GM23248 (cell line): Measurements from ENCODE around the gene DMAC2. TPM values are rescaled to one million over a fixed set of nuclear protein-coding genes. Genes with fewer than 3 reads are reported as not detected.

Experiments
- DNase-seq: peaks from one replicate; pipeline ENCODE4 v3.0.0-alpha.2; 2015
- H2AFZ ChIP-seq: fragments of 200-600 bp; sonication (generic); 2 replicates; pipeline ENCODE4 v1.6.1; 2016; ENCODE audit warnings: antibody characterized with exemption
- H3F3A ChIP-seq: fragments of 200-600 bp; sonication (generic); 2 replicates; pipeline ENCODE4 v1.6.1; 2016; ENCODE audit warnings: mild to moderate bottlenecking, antibody characterized with exemption, mixed run types; ENCODE audit not compliant: insufficient read depth
- H3K27ac ChIP-seq: fragments of 200-600 bp; sonication (generic); 2 replicates; pipeline ENCODE4 v1.5.1; 2016; ENCODE audit warnings: mild to moderate bottlenecking
- H3K27me3 ChIP-seq: fragments of 200-600 bp; sonication (generic); replicated peaks from 2 replicates; pipeline ENCODE4 v1.6.1; 2016; ENCODE audit warnings: mild to moderate bottlenecking; ENCODE audit not compliant: insufficient read depth
- H3K36me3 ChIP-seq: fragments of 200-600 bp; sonication (generic); 2 replicates; pipeline ENCODE4 v1.6.1; 2016; ENCODE audit warnings: low read depth, mild to moderate bottlenecking
- H3K4me1 ChIP-seq: fragments of 200-600 bp; sonication (generic); 2 replicates; pipeline ENCODE4 v1.6.1; 2016; ENCODE audit warnings: mild to moderate bottlenecking; ENCODE audit not compliant: insufficient read depth
- H3K4me2 ChIP-seq: fragments of 200-600 bp; sonication (generic); one replicate; pipeline ENCODE4 v1.6.1; 2016; ENCODE audit warnings: mild to moderate bottlenecking; ENCODE audit not compliant: unreplicated experiment
- H3K4me3 ChIP-seq: fragments of 200-600 bp; sonication (generic); 2 replicates; pipeline ENCODE4 v1.5.1; 2016; ENCODE audit warnings: mild to moderate bottlenecking
- H3K79me2 ChIP-seq: fragments of 200-600 bp; sonication (generic); 2 replicates; pipeline ENCODE4 v1.6.1; 2016; ENCODE audit warnings: mild to moderate bottlenecking; ENCODE audit not compliant: insufficient read depth
- H3K9ac ChIP-seq: fragments of 200-600 bp; sonication (generic); 2 replicates; pipeline ENCODE4 v1.6.1; 2016; ENCODE audit warnings: mild to moderate bottlenecking
- H3K9me2 ChIP-seq: fragments of 200-600 bp; sonication (generic); 2 replicates; pipeline ENCODE4 v1.6.1; 2016; ENCODE audit warnings: mixed run types, mild to moderate bottlenecking, moderate library complexity; ENCODE audit not compliant: insufficient read depth
- H3K9me3 ChIP-seq: fragments of 200-600 bp; sonication (generic); one replicate; pipeline ENCODE4 v1.6.1; 2017; ENCODE audit warnings: low read depth
- H4K20me1 ChIP-seq: fragments of 200-600 bp; sonication (generic); 2 replicates; pipeline ENCODE4 v1.6.0; 2016; ENCODE audit not compliant: insufficient read depth
- EZH2 ChIP-seq: fragments of 200-600 bp; sonication (generic); IDR thresholded peaks from 2 replicates; pipeline ENCODE4 v1.6.1; 2018; ENCODE audit warnings: antibody characterized with exemption, mild to moderate bottlenecking; ENCODE audit not compliant: insufficient read depth, poor library complexity, severe bottlenecking
- EZH2phosphoT487 ChIP-seq: fragments of 200-600 bp; sonication (generic); IDR thresholded peaks from 2 replicates; pipeline ENCODE4 v1.6.1; 2018; ENCODE audit warnings: antibody characterized with exemption, moderate library complexity, mild to moderate bottlenecking, low read depth; ENCODE audit not compliant: insufficient read depth
- WGBS, 2 experiments: methylation state at CpG; one replicate each; pipeline ENCODE4 v1.1.6; 2015 to 2017; ENCODE audit warnings: low lambda C conversion rate in 2 of 2, low coverage in 1 of 2; ENCODE audit errors: missing lambda C conversion rate in 2 of 2; 5-methylcytosine and 5-hydroxymethylcytosine counted together
- in situ Hi-C: fragments of 300-500 bp; cut with MboI; formaldehyde crosslinking; loops from 2 replicates; pipeline ENCODE4 v1.15.0; 2020
- polyA plus RNA-seq: library from polyadenylated mRNA; unstranded; fragments of >200 nt; fragmentation: Nextera tagmentation; extraction: Ambion mirVana; gene quantifications from 2 replicates; pipeline ENCODE4 v1.2.1, GENCODE V29; 2016
- total RNA-seq: library from RNA; depleted of rRNA; stranded (reverse); fragments of >200 nt; shearing (Covaris generic); gene quantifications from 2 replicates; pipeline ENCODE4 v1.2.3, GENCODE V29; 2014

DMAC2 gene
- total and polyA plus RNA-seq, 2 experiments from 2014 or later = 49.2 to 52.9 TPM

DNA sequence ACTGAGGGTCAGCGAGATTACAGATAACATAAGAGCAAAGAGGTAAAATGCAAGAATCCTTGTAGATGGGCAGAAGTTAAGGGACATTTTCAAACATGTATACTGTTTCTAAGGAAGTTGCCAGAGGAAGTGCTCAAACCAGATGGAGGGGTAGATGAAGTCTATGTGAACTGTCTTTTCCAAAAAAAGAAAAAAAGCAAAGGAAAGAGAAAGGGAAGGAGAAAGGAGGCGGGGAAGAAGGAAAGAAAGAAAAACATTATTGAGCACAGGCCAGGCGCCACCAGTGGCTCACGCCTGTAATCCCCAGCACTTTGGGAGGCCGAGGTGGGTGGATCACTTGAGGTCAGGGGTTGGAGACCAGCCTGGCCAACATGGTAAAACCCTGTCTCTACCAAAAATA lies 5.3 kb downstream of the DMAC2 start:
- Histone ChIP-seq H3K9ac (no peak overlapping the region), H3F3A (no peaks in the 10 kb centered on the region), H3K4me1 (peaks cover 7% of the 10 kb centered on the region; the same call in 1 of the 2 replicates), H2AFZ (no peak overlapping the region), H3K27ac (no peak overlapping the region), H3K4me2 (no peak overlapping the region), H3K27me3 (no peaks in the 10 kb centered on the region), H3K36me3 (no peaks in the 10 kb centered on the region), H4K20me1 (no peaks in the 10 kb centered on the region), H3K4me3 (no peak overlapping the region), H3K79me2 (peaks cover 20% of the 10 kb centered on the region), H3K9me3 (no peaks in the 10 kb centered on the region), H3K9me2 (no peaks in the 10 kb centered on the region)
- TF ChIP-seq EZH2 = no peak
- TF ChIP-seq EZH2phosphoT487 = no peak
- in situ Hi-C loops = no loop called here
- WGBS, 2 experiments = 88 to 89% methylated on average over 5 of the region's 5 CpGs
- DNase-seq = no peak

DNA sequence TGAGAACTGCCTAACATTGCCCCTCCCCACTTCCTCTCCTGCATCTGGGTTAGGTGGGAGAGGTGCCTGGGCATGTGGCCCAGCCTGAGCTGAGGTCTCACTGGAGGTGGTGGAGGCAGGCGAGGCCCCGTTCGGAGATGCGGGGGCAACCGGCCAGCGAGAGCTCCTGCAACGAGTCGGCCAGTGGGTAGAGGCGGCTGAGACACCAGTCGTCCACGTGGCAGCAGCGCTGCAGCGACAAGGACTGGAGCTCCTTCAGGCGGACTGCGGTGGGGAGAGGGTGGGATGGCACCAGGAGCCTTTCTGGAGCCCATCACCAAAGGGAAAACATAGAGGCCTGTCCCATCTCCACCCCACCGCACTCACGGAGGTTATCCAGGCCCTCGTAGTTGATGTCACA lies 6.5 kb downstream of the DMAC2 start:
- Histone ChIP-seq H3K4me1 (peaks cover 4% of the 10 kb centered on the region; the same call in 1 of the 2 replicates), H3F3A (no peaks in the 10 kb centered on the region), H3K79me2 (peaks cover 9% of the 10 kb centered on the region), H3K9me2 (no peaks in the 10 kb centered on the region), H2AFZ (no peak overlapping the region), H3K9ac (no peak overlapping the region), H3K4me3 (no peak overlapping the region), H3K36me3 (no peaks in the 10 kb centered on the region), H3K9me3 (no peaks in the 10 kb centered on the region), H3K27me3 (no peaks in the 10 kb centered on the region), H3K4me2 (no peak overlapping the region), H4K20me1 (no peaks in the 10 kb centered on the region), H3K27ac (no peak overlapping the region)
- DNase-seq = no peak
- TF ChIP-seq EZH2phosphoT487 (no peak), EZH2 (no peak)
- in situ Hi-C loops = no loop called here
- 91% methylated on average over 18 of the region's 18 CpGs for WGBS, 2 experiments

DNA sequence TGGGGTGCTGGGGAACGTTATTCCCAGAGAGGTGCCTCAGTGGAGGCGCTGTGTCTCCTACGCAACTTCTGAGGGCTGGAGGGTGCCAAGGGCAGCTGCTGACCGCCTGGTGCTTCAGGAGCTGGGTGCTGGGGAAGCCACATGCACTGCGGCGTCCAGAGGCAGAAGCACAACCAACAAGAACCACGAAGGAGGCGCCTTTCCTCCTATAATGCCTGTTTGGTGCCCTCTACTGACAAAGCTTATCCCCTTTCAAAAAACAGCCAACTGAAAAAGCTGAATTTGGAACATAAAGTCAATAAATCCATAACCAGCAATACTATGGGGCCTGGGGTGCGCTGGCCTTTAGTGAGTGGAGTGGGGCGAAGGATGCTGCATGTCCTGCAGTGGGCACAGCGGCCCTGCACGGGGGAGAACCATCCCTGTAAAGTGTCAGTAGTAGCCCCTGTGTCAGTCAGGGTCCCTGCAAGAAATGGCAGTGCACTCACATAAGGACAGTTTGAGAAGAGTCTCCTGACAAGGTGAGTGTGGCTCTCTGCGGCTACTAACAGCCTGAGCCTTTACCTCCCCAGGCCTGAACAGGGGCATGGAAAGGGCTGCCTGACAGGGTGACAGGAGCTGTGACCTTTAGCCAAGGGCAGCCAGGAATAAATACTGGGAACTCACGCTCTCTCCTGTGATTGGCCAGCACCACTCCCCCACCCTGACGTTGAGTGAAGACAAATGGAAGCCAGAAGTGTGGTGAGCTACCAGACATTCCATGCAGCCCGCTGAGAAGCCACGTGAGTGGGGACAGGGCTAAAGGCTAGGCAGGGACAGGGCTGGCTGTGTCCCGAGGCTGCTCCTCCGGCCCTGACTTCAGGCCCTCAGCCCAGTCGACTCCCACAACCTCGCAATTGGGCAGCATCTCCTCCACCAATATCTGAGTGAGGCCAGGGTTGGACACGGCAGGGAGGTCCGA lies 8.0 kb downstream of the DMAC2 start:
- Histone ChIP-seq H3K36me3 (no peaks in the 10 kb centered on the region), H3K27me3 (no peaks in the 10 kb centered on the region), H3K9ac (no peak overlapping the region), H3K4me2 (no peak overlapping the region), H3K9me2 (no peaks in the 10 kb centered on the region), H3K27ac (no peak overlapping the region), H3K4me1 (peaks cover 12% of the 10 kb centered on the region; the same call in 1 of the 2 replicates), H4K20me1 (no peaks in the 10 kb centered on the region), H3K9me3 (no peaks in the 10 kb centered on the region), H2AFZ (no peak overlapping the region), H3F3A (no peaks in the 10 kb centered on the region), H3K4me3 (no peak overlapping the region), H3K79me2 (no peaks in the 10 kb centered on the region)
- in situ Hi-C loops = no loop called here
- DNase-seq = peak; percentile 49
- 79 to 83% methylated on average over 23 of the region's 23 CpGs for WGBS, 2 experiments
- TF ChIP-seq EZH2phosphoT487 (no peak), EZH2 (no peak)

DNA sequence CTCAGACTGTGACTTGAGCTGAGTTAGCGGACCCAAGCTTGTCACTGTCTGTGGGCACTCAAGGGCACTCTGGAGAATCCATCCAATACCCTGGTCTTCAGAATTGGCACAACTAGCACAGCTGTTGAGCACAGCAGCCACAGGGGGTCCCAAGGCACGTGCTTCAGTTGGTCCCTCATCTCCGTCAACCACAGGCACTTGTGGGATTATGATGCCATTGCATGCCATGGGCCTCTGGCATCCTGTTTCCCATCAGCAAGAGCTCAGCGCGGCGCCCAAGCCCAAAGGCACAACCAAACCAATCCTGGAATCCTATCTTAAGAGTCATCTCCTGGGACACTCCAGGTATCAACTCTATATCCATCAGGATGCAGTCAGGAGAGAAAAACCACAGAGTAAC lies 8.8 kb downstream of the DMAC2 start:
- H2AFZ ChIP-seq = no peak overlapping the region

More for the DNA sequence above, 8.8 kb downstream of the DMAC2 start:
- no peaks in the 10 kb centered on the region for H3K36me3 ChIP-seq
- in situ Hi-C loops = no loop called here
- H3K79me2 ChIP-seq = no peaks in the 10 kb centered on the region
- H4K20me1 ChIP-seq = no peaks in the 10 kb centered on the region
- H3F3A ChIP-seq = no peaks in the 10 kb centered on the region
- H3K9me3 ChIP-seq = no peaks in the 10 kb centered on the region
- H3K4me3 ChIP-seq = no peak overlapping the region
- TF ChIP-seq EZH2 = no peak
- no peak for TF ChIP-seq EZH2phosphoT487
- no peaks in the 10 kb centered on the region for H3K27me3 ChIP-seq
- no peak overlapping the region for H3K9ac ChIP-seq
- H3K4me2 ChIP-seq = no peak overlapping the region
- DNase-seq = no peak
- H3K4me1 ChIP-seq = peaks cover 14% of the 10 kb centered on the region; the same call in 1 of the 2 replicates
- no peaks in the 10 kb centered on the region for H3K9me2 ChIP-seq
- WGBS, 2 experiments = 92 to 95% methylated on average over 6 of the region's 6 CpGs
- H3K27ac ChIP-seq = no peak overlapping the region
